Globus pallidus (tissue), 1 donor: ENCODE measurements around the gene HDAC2.

Source experiments
- DNase-seq: peaks from one replicate; pipeline ENCODE4 v3.0.0-alpha.2; 2015; ENCODE audit warnings: low spot score

The HDAC2 gene

GRCh38 chr6:113909224-113909856, 61.6 kb downstream of the HDAC2 start:
- DNase-seq = peak; percentile 49

- DNase-seq = no peak
These were observed 62.1 kb downstream of the HDAC2 start for GRCh38 chr6:113908801-113909200.

- no peak for DNase-seq
These were observed 63.7 kb downstream of the HDAC2 start for GRCh38 chr6:113907102-113907815.

GRCh38 chr6:113903666-113904330, 67.2 kb downstream of the HDAC2 start:
- DNase-seq = peak; percentile 2

- no peak for DNase-seq
These were observed 69.5 kb downstream of the HDAC2 start for GRCh38 chr6:113901482-113901881.

GRCh38 chr6:113894712-113895674, 76.0 kb downstream of the HDAC2 start:
- no peak for DNase-seq

- no peak for DNase-seq
These were observed 77.1 kb downstream of the HDAC2 start for GRCh38 chr6:113893866-113894265.

- no peak for DNase-seq
These were observed 77.5 kb downstream of the HDAC2 start for GRCh38 chr6:113893451-113893850.

- no peak for DNase-seq
These were observed 81.9 kb downstream of the HDAC2 start for GRCh38 chr6:113888956-113889630.

- DNase-seq = no peak
These were observed 82.5 kb downstream of the HDAC2 start for GRCh38 chr6:113888493-113888892.

GRCh38 chr6:113886512-113886911, 84.4 kb downstream of the HDAC2 start:
- DNase-seq = no peak

- DNase-seq = no peak
These were observed 86.9 kb downstream of the HDAC2 start for GRCh38 chr6:113884011-113884410.
